Endothelial cell of umbilical vein (primary cell): ENCODE data around the gene PLD6. TPM values are rescaled to one million over a fixed set of nuclear protein-coding genes. Genes with fewer than 3 reads are reported as not detected.
"Not testable (repeated sequence)": the region's sequence is repeated elsewhere in the genome, so short reads cannot be mapped to it uniquely, and the experiment has no call there.

Experiments
- BruUV-seq: library from RNA; stranded (reverse); fragments of 400-500 nt; replicated peaks from 2 replicates; lab custom pipeline; 2021; lab: Mats Ljungman, UMichigan
- CTCF ChIA-PET: fragments of 300-600, 350-600 bp; sonication (Branson Sonifier 250); formaldehyde crosslinking; loops from one replicate; lab custom pipeline; 2021; ENCODE audit warnings: antibody characterized with exemption, inconsistent platforms; lab: Charles Lee
- POLR2A ChIA-PET: fragments of 300-600, 350-600 bp; sonication (Branson Sonifier 250); formaldehyde crosslinking; loops from one replicate; lab custom pipeline; 2021; ENCODE audit warnings: antibody characterized with exemption, inconsistent platforms; lab: Charles Lee
- DNase-seq: peaks from one replicate; pipeline ENCODE4 v3.0.0-alpha.2; 2011; ENCODE audit warnings: low read depth, low spot score
- FAIRE-seq: peaks from 2 replicates; lab custom pipeline; 2011; peaks lifted over from hg19 to GRCh38; lab: Jason Lieb, UNC
- H2AFZ ChIP-seq: 2 replicates; pipeline ENCODE4 v1.6.0; 2012; ENCODE audit warnings: low read depth, low read length, control low read depth, inconsistent platforms
- H3K27ac ChIP-seq: 2 replicates; pipeline ENCODE4 v1.5.1; 2011; ENCODE audit warnings: low read depth, mild to moderate bottlenecking, control low read depth, low read length, moderate library complexity; ENCODE audit not compliant: insufficient read depth
- H3K27me3 ChIP-seq, 2 experiments: 2 replicates each; pipeline versions ENCODE4 v1.6.0 to v1.6.1; 2011; ENCODE audit warnings: low read length in 2 of 2, mixed read lengths in 1 of 2; ENCODE audit not compliant: control insufficient read depth in 2 of 2, insufficient read depth in 2 of 2
- H3K36me3 ChIP-seq, 2 experiments: 2 replicates in 1 of 2; 3 replicates in 1 of 2; pipeline ENCODE4 v1.5.1; 2011; ENCODE audit warnings: low read length in 2 of 2, mild to moderate bottlenecking in 1 of 2, moderate library complexity in 1 of 2; ENCODE audit not compliant: control insufficient read depth in 2 of 2, insufficient read depth in 2 of 2; ENCODE audit errors: extremely low read depth in 1 of 2
- H3K4me1 ChIP-seq: 3 replicates; pipeline ENCODE4 v1.5.1; 2011; ENCODE audit warnings: mild to moderate bottlenecking, low read length; ENCODE audit not compliant: control insufficient read depth, insufficient read depth; ENCODE audit errors: extremely low read depth
- H3K4me2 ChIP-seq: 2 replicates; pipeline ENCODE4 v1.6.1; 2011; ENCODE audit warnings: low read length, control low read depth, mixed read lengths; ENCODE audit not compliant: insufficient read depth
- H3K4me3 ChIP-seq, 3 experiments: fragments of 200-600 bp in 1 of 3; sonication (generic), shearing (Covaris generic) in 1 of 3; replicated peaks in 1 of 3; 2 replicates each; pipeline ENCODE4 v1.5.1; 2011 to 2016; ENCODE audit warnings: control low read depth in 3 of 3, low read length in 3 of 3, mild to moderate bottlenecking in 2 of 3, inconsistent platforms in 1 of 3, low read depth in 1 of 3, moderate library complexity in 1 of 3; ENCODE audit not compliant: insufficient read depth in 1 of 3
- H3K79me2 ChIP-seq: 2 replicates; pipeline ENCODE4 v1.6.0; 2012; ENCODE audit warnings: low read length, inconsistent platforms; ENCODE audit not compliant: control insufficient read depth, insufficient read depth
- H3K9ac ChIP-seq: replicated peaks from 2 replicates; pipeline ENCODE3; 2011; ENCODE audit warnings: low read length, control low read depth; ENCODE audit not compliant: insufficient read depth; ENCODE audit errors: extremely low read depth
- H3K9me1 ChIP-seq: replicated peaks from 3 replicates; pipeline ENCODE4 v1.6.0; 2011; ENCODE audit warnings: mild to moderate bottlenecking, low read length; ENCODE audit not compliant: control insufficient read depth, insufficient read depth; ENCODE audit errors: extremely low read depth
- H3K9me3 ChIP-seq: replicated peaks from 2 replicates; pipeline ENCODE4 v1.5.1; 2012; ENCODE audit warnings: low read length, inconsistent platforms; ENCODE audit not compliant: control insufficient read depth, insufficient read depth
- H4K20me1 ChIP-seq: replicated peaks from 2 replicates; pipeline ENCODE3; 2011; ENCODE audit warnings: mild to moderate bottlenecking, low read length; ENCODE audit not compliant: control insufficient read depth, insufficient read depth; ENCODE audit errors: extremely low read depth
- CTCF ChIP-seq, 2 donors: IDR thresholded peaks; 1 replicate in 1 of 2; 2 replicates in 1 of 2; pipeline ENCODE4 v1.5.1; 2011; ENCODE audit warnings: low read length in 2 of 2, mild to moderate bottlenecking in 2 of 2, moderate library complexity in 2 of 2, control low read depth in 1 of 2, inconsistent platforms in 1 of 2, low read depth in 1 of 2; ENCODE audit not compliant: insufficient read depth in 1 of 2; ENCODE audit errors: extremely low read depth in 1 of 2
- EZH2 ChIP-seq: IDR thresholded peaks from 2 replicates; pipeline ENCODE4 v1.6.1; 2012; ENCODE audit warnings: borderline replicate concordance, low read depth, mild to moderate bottlenecking, moderate library complexity, low read length, inconsistent platforms; ENCODE audit not compliant: severe bottlenecking
- FOS ChIP-seq: IDR thresholded peaks from 2 replicates; pipeline ENCODE4 v1.6.1; 2011; ENCODE audit warnings: mild to moderate bottlenecking, low read length, moderate library complexity, borderline replicate concordance; ENCODE audit not compliant: insufficient read depth
- GATA2 ChIP-seq: IDR thresholded peaks from 2 replicates; pipeline ENCODE4 v1.7.0; 2011; ENCODE audit warnings: low read depth, mild to moderate bottlenecking, moderate library complexity, mixed read lengths, low read length; ENCODE audit not compliant: insufficient read length, insufficient read depth
- JUN ChIP-seq: IDR thresholded peaks from 2 replicates; pipeline ENCODE4 v1.6.1; 2011; ENCODE audit warnings: borderline replicate concordance, low read depth; ENCODE audit not compliant: insufficient read length, insufficient read depth
- MYC ChIP-seq: IDR thresholded peaks from one replicate; pipeline ENCODE4 v1.6.1; 2011; ENCODE audit warnings: mild to moderate bottlenecking, low read depth, low read length
- POLR2A ChIP-seq: IDR thresholded peaks from 2 replicates; pipeline ENCODE4 v1.6.1; 2012; ENCODE audit warnings: low read depth, mild to moderate bottlenecking, control low read depth, low read length
- POLR2AphosphoS5 ChIP-seq: IDR thresholded peaks from 2 replicates; pipeline ENCODE4 v1.6.1; 2012; ENCODE audit warnings: low read depth, mild to moderate bottlenecking, control low read depth, low read length, moderate library complexity; ENCODE audit not compliant: insufficient read depth
- dilution Hi-C: fragments of 300-500 bp; cut with MboI; formaldehyde crosslinking; loops from one replicate; pipeline ENCODE4 v1.15.0; 2019; ENCODE audit warnings: low sequenced_read_pairs; ENCODE audit not compliant: extremely low pct_ligation_motif_present
- intact Hi-C: fragments of 100-400 bp; cut with micrococcal nuclease; formaldehyde crosslinking; loops from one replicate; pipeline ENCODE4 v1.10.0; 2022
- polyA plus RNA-seq, 4 experiments: library from polyadenylated mRNA; depleted of rRNA in 3 of 4; stranded (reverse) in 3 of 4; unstranded in 1 of 4; fragments of >200 nt; gene quantifications; 2 replicates each; pipeline versions ENCODE4 v1.2.1 to v1.2.3, GENCODE V29; 2011 to 2012; ENCODE audit warnings: missing spikeins in 1 of 4
- total RNA-seq: library from RNA; stranded (reverse); gene quantifications from 2 replicates; pipeline ENCODE4 v1.2.3, GENCODE V29; 2021
- TF ChIP-seq, protein P1 (sequence below): IDR thresholded peaks from 2 replicates; pipeline ENCODE4 v1.6.1; 2011; ENCODE audit not compliant: insufficient read depth, insufficient read length

The PLD6 gene
- total and polyA plus RNA-seq, 2 donors (not counting 3 experiments of a cell fraction or from before 2014, with no cell fraction given): 2.9 to 4.4 TPM

DNA sequence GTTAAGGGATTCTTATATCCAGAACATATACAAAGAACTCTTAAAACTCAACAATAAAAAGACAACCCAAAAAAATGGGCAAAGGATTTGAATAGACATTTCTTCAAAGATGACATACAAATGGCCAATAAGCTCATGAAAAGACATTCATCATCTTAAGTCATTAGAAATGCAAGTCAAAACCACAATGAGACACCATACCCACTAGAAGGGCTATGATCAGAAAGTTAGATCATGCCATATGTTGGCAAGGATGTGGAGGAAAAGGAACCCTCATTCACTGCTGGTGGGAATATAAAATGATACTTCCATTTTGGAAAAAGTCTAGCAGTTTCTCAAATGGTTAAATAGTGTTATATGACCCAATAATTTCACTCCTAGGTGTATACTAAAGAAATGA, 9.4 kb downstream of the PLD6 start:
- ChIA-PET CTCF (no interaction called here), POLR2A (no interaction called here)
- dilution Hi-C loops: no loop called here
- TF ChIP-seq GATA2: no peak
- TF ChIP-seq, protein P1, sequence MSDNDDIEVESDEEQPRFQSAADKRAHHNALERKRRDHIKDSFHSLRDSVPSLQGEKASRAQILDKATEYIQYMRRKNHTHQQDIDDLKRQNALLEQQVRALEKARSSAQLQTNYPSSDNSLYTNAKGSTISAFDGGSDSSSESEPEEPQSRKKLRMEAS: no peak
- TF ChIP-seq CTCF (IDR thresholded peaks at IDR 0.05; ENCODE audit: extremely low read depth in 1 of 2, insufficient read depth in 1 of 2, low read depth in 1 of 2, low read length in 2 of 2): no peak
- TF ChIP-seq JUN: no peak
- no peak for TF ChIP-seq EZH2
- no peak for TF ChIP-seq MYC
- no peak for TF ChIP-seq POLR2A
- no peak for TF ChIP-seq POLR2AphosphoS5
- TF ChIP-seq FOS: no peak
- Histone ChIP-seq H2AFZ (no peak overlapping the region), H3K4me3 (no peak overlapping the region), H3K79me2 (no peaks in the 10 kb centered on the region), H3K27ac (no peak overlapping the region), H4K20me1 (no peaks in the 10 kb centered on the region), H3K4me2 (no peak overlapping the region), H3K4me1 (peaks cover 4% of the 10 kb centered on the region), H3K27me3 (no peaks in the 10 kb centered on the region), H3K9ac (no peak overlapping the region), H3K36me3 (no peaks in the 10 kb centered on the region), H3K9me3 (no peaks in the 10 kb centered on the region), H3K9me1 (no peaks in the 10 kb centered on the region)
- intact Hi-C loops: loop anchor here (1.0 kb wide), 1 partner anchor 9 kb away; no protein-coding TSS in a partner anchor
- FAIRE-seq (no peak), DNase-seq (no peak)
- no TSS peak for BruUV-seq

DNA sequence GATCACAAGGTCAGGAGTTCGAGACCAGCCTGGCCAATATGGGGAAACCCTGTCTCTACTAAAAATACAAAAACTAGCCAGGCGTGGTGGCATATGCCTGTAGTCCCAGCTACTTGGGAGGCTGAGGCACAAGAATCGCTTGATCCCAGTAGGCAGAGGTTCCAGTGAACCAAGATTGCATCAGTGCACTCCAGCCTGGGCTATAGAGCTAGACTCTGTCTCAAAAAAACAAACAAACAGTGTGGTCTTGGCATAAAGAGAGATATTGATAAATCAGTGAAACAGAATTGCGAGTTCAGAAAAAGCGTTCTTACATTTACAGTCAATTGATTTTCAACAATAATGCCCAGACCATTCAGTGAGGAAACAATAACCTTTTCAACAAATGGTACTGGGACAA, 10.7 kb downstream of the PLD6 start:
- POLR2A ChIA-PET, DNase-seq, H3K27ac ChIP-seq, H3K27me3 ChIP-seq, H3K4me3 ChIP-seq, H3K9me3 ChIP-seq, H4K20me1 ChIP-seq, H3K9ac ChIP-seq, FAIRE-seq, H3K4me2 ChIP-seq, dilution Hi-C loops, H3K9me1 ChIP-seq, H3K79me2 ChIP-seq, intact Hi-C loops, H2AFZ ChIP-seq, H3K36me3 ChIP-seq, BruUV-seq, CTCF ChIA-PET: not testable (repeated sequence)
- H3K4me1 ChIP-seq: peaks cover 16% of the 10 kb centered on the region
